Heart left ventricle (tissue), 13 donors: ENCODE results near the gene PRKAR1B.

ENCODE experiments used
- CTCF ChIP-seq, 12 donors: fragments of 200-600 bp; sonication (generic) in 4 of 12; IDR thresholded peaks; one replicate each; pipeline versions ENCODE4 v1.5.0 to v1.8.0; 2018 to 2022; ENCODE audit warnings: antibody characterized with exemption in 12 of 12, mild to moderate bottlenecking in 5 of 12
- POLR2A ChIP-seq, 2 donors: fragments of 450-650 bp; IDR thresholded peaks; one replicate each; pipeline ENCODE4 v1.6.1; 2017; ENCODE audit warnings: antibody characterized with exemption in 2 of 2, mild to moderate bottlenecking in 2 of 2, moderate library complexity in 2 of 2
- donor health status: ischemic (EF 13 %, LVEDD 7.1; RV severe dilation, severe dysfunction).
- donor health status: DM: no; HTN: yes; CAD: no.
- donor health status: DM: no; HTN: no; CAD: no.
- donor health status: ischemic (EF 25% LVEDD 6.9; RV normal size, moderate dysfunction).
- donor health status: ischemic (EF 25% LVEDD 5.7; RV mildly dilated, moderate dysfunction).
- donor health status: ischemic (EF 35%, LVEDD 5.7; RV mildly dilated, moderate dysfunction).
- donor health status: nonischemic (EF 11% LVEDD 7.7; RV severe dilation, severe dysfunction).
- donor health status: DM: yes; HTN: yes; CAD: no.
- donor health status: PGD.
- donor health status: ischemic (EF 29% LVEDD 5.4; RV normal size, mild dysfunction).
- donor health status: nonischemic (EF 23%, LVEDD 6.1; RV moderate dilation, normal function).

GRCh38 chr7:653829-654764 lies 73.0 kb downstream of the PRKAR1B start:
- TF ChIP-seq CTCF (IDR thresholded peaks at IDR 0.05) (no peak), POLR2A (IDR thresholded peaks at IDR 0.05) (no peak)
